COLO668 (cell line): ENCODE measurements around the gene PARP14.
"Not testable (repeated sequence)": the region's sequence is repeated elsewhere in the genome, so short reads cannot be mapped to it uniquely, and the experiment has no call there.

Source experiments
- DNase-seq: peaks from one replicate; lab custom pipeline; 2025; ENCODE audit not compliant: unreplicated experiment; lab: John Stamatoyannopoulos, UW

The PARP14 gene

GRCh38 chr3:122676759-122677158, 3.9 kb upstream of the PARP14 start:
- DNase-seq = no peak

DNA sequence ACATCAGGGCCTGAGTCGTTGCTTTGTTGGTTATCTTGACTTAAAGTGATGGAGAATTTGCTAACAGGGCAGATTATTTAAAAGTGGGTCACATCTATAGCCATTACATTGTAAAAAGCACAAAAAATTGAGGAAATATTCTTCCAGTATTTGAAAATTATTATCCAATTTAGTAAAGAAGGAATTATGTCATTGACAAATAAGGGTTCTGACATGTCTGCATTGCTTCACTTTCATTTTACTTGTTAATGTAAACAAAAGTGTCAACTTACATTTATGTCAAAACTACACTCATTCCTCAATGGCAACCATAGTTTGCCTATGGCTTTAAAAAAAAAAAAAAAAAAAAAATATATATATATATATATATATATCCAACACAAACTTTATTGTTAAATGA, 3.4 kb upstream of the PARP14 start:
- no peak for DNase-seq

- no peak for DNase-seq
Measured at GRCh38 chr3:122678506-122678905, 2.1 kb upstream of the PARP14 start.

DNA sequence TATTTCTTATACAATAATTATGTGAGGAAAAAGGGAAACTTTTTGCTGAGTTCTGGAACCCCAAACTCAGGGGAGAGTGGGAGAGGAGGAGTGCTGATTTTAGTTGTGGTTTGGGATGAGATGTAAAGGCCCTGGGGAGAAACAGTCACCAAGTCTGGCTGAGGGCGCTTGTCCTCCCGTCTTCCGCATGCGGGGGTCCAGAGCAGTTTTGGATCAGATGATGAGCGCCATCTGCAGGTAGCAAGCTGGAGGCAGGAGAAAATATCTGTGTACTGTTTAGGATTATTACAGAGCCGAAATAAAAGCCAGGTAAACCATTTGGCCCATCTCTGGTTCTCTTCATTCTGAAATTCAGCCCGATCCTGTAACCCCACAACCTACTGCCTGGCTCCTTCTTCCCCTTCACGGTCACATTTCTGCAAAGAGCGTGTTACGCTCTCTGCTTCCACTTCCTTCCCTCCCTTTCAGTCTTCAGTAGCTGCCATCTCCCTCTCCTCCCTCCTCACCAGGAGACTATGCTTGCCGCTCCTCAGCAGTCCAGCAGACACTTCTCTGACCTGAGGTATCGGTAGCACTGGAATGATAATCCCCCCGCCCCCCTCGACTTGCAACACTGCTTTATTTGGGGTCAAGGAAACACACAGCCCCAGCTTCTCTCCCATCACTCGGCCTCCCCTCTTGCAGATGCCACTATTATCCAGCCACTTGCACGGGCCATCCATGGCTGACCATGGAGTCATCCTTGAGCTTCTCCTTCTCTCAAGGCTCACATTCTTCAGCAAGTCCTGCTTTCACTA, 1.4 kb upstream of the PARP14 start:
- peak; percentile 61 for DNase-seq

- DNase-seq = peak; percentile 27
Measured at GRCh38 chr3:122679882-122680474, 661 bp upstream of the PARP14 start.

DNA sequence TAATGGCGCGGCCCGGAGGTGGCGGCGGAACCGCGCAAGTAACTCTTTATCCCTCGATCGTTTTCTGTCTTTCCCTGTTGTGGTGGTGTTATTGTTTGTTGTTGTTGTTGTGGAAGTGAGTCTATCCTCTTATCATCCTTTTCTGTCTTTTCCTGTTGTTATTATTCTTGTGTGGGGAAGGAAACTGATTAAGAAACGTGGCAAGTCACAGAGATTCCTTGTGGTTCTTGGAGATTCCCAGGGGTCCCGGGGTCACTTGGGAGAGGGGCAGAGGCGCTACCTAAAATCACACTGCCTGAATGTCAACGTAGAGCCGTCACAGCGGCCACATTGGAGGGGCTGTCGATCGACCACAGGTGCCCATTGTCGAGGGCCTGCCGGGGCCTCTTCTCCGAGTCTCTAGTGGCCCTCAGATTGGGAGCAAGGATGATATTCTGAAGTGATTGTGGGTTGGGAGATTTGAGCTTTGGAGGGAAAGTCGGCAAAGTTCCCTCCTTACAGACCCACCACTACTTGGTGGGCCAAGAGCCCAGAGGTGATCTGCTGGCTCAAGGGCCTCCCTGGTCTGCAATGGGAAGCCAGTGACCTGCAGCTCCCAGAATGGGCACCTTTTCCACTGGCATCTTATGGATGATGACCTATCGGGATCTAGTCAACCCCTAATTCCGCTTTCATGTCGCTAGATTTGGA, 790 bp downstream of the PARP14 start:
- no peak for DNase-seq

DNA sequence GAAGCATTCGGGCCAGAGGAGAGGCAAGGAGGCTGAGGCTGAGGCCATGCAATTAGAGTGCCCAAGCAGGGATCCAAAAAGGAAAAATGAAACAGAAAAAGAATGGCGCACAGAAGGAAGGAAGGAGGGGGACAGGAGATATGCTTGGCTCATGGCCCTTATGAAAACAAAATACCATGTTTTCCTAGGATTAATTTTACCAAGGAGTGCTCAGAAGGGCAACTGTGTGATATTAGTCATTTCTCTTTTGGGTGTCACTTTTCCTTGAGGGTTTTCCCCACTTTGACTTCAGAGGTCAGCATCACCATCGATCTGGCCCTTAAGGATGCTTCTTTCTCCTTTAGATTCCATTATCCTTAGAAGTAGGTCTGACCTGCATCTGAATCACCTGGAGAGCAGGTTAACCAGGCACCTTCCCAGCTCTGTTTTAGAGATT, 1.4 kb downstream of the PARP14 start:
- DNase-seq = no peak

DNA sequence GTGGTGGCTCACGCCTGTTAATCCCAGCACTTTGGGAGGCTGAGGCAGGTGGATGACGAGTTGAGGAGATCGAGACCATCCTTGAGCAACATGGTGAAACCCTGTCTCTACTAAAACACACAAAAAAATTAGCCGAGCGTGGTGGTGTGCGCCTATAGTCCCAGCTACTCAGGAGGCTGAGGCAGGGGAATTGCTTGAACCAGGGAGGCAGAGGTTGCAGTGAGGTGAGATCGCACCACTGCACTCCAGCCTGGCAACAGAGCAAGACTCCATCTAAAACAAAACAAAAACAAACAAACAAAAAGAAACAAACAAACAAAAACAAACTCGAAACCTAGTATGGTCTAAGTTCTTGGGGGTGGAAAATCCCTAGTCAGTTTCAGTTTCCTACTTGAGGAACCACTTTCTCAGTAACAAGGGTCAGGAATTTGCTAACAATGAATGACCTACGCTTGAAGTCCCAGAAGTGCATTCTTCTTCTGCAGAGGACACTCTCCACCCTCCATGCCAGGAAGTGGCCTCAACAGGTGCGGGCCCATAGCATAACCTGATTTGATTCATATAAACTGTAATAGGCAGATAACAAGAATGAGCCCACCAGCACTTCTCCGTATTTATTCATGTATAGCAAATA, 2.3 kb downstream of the PARP14 start:
- not testable (repeated sequence) for DNase-seq

DNA sequence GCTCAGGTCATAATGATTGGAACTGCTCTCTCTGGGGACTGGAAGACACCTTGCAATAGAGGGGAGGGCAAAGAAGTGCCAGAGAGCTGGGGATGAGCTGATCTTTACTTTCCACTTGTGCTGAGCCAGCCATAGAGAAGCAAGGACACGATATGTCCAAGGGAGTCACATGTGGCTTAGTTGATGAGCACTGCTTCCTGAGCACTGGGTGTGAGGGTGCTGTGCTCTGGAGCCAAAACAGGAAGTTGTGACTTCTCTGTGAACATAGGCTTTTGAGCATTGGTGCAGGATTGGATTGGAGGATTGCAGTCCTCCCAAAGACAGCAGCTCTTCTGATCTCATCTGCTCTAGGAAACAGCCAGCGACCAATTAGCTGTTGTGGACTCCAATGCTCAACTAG, 6.7 kb downstream of the PARP14 start:
- DNase-seq = no peak

- no peak for DNase-seq
Measured at GRCh38 chr3:122688996-122689395, 8.4 kb downstream of the PARP14 start.

DNA sequence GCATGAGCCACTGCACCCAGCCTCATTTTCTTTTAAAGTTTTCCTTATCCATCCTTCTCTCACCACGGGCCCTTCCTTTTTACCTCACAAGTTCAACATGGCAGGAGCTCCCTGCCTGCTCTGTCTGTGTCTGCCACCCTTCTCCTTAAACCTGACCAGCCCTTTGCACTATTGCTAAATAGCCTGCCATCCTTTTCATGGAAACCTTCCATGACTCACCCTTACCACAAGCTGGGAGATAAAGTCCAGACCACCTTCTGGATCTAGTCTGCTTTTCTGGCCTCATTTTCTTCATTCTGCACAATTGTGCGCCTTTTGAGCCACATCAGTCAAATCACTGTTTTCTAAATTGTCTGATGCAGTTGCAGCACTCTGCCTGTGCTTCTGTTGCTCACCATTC, 8.9 kb downstream of the PARP14 start:
- DNase-seq = no peak

GRCh38 chr3:122690096-122690495, 9.5 kb downstream of the PARP14 start:
- DNase-seq = no peak

GRCh38 chr3:122691195-122691594, 10.6 kb downstream of the PARP14 start:
- DNase-seq = no peak

GRCh38 chr3:122692674-122693073, 12.0 kb downstream of the PARP14 start:
- DNase-seq = no peak

GRCh38 chr3:122694966-122695365, 14.3 kb downstream of the PARP14 start:
- no peak for DNase-seq

- DNase-seq = no peak
Measured at GRCh38 chr3:122695927-122696561, 15.4 kb downstream of the PARP14 start.

GRCh38 chr3:122697952-122698620, 17.4 kb downstream of the PARP14 start:
- DNase-seq = no peak

DNA sequence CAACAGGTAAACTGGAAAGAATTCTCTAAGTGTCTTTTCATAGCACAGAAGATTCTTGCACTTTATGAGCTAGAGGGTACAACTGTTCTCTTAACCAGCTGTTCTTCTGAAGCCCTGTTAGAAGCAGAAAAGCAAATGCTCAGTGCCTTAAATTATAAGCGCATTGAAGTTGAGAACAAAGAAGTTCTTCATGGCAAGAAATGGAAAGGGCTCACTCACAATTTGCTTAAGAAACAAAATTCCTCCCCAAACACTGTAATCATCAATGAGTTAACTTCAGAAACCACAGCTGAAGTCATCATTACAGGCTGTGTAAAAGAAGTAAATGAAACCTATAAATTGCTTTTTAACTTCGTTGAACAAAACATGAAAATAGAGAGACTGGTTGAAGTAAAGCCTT, 19.6 kb downstream of the PARP14 start:
- DNase-seq = no peak

DNA sequence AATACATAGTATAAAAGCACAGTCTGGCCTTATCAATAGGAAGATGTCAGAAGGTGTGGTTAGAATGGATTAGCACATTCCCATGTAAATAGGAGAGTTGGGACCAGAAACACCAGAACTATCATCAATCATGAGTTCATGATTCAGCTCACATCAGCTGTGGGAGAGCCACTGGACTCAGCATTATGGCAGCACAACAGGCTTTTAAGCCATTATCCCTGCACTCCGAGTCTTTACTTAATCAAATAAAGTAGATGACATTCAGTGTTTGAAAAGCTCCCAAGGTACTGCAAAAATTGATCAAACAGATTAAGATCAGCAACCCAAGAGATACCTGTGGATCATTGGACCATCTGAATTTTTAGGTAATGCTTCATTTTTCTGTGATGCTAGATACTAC, 24.7 kb downstream of the PARP14 start:
- no peak for DNase-seq

- DNase-seq = not testable (repeated sequence)
Measured at GRCh38 chr3:122710616-122711251, 30.1 kb downstream of the PARP14 start.
